Islet precursor cell (in vitro differentiated cells): ENCODE measurements around the gene RFPL1.
"Not testable (repeated sequence)": the region's sequence is repeated elsewhere in the genome, so short reads cannot be mapped to it uniquely, and the experiment has no call there.

Experiments used
- DNase-seq: peaks from one replicate; pipeline ENCODE4 v3.0.0-alpha.2; 2018

RFPL1 gene

GRCh38 chr22:29479417-29480261, 41.3 kb downstream of the RFPL1 start, which contains the start of gene NEFH:
Gene NEFH (plus strand): TSS chr22:29480218. CDS start chr22:29480263, 45 bp downstream.
- DNase-seq, result no peak

GRCh38 chr22:29480262-29480511, 41.8 kb downstream of the RFPL1 start:
- DNase-seq, result no peak

GRCh38 chr22:29480512-29481264, 42.3 kb downstream of the RFPL1 start:
- peak; percentile 73 for DNase-seq

DNA sequence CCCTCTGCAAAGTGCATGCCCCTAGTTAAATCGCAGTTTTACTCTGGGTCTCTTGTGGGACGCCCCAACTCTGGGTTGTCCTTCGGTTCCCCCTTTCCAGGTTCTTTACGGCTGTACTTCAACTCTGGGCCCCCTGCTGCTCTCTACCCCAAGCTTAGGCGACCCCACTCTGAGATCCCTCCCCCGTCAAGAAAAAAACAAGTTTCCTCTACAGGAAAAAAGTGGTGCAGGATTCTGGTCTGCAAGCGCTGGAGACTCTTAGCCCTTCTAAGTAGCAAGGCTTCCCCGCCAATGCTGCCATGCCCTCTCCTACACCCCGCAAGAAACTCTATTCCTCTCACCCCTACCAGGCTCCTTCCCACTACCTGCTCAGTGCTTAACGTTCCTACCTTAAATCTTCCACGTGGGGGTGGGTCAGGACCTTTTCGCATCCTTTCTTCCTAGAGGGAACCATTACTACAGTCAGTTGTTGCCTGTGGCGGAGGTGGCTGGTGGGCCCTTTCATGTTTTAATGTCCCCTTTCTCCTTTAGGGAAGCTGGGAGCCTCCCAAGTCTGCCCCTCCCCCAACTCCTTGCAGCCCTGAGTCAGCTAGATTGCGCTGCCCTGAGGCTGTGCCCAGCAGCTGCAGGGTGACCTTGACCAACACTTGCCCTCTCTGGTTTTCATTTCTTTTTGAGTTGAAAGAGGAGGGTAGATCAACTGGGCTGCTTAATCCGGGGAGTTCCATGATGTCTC, 43.0 kb downstream of the RFPL1 start:
- no peak for DNase-seq

- no peak for DNase-seq
Measured at GRCh38 chr22:29482253-29482652, 43.9 kb downstream of the RFPL1 start.

GRCh38 chr22:29482726-29483125, 44.3 kb downstream of the RFPL1 start:
- DNase-seq, result no peak

DNA sequence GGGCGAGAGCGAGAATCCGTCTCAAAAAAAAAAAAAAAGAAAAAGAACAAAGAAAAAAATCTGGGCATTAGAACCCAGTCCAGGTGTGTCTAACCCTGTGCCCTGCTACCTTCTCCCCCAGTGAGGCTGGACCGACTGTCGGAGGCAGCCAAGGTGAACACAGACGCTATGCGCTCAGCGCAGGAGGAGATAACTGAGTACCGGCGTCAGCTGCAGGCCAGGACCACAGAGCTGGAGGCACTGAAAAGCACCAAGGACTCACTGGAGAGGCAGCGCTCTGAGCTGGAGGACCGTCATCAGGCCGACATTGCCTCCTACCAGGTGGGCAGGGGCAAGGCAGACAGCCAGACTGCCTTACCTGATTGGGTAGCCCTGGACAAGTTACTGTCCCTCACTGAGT, 44.9 kb downstream of the RFPL1 start:
- DNase-seq, result no peak

DNA sequence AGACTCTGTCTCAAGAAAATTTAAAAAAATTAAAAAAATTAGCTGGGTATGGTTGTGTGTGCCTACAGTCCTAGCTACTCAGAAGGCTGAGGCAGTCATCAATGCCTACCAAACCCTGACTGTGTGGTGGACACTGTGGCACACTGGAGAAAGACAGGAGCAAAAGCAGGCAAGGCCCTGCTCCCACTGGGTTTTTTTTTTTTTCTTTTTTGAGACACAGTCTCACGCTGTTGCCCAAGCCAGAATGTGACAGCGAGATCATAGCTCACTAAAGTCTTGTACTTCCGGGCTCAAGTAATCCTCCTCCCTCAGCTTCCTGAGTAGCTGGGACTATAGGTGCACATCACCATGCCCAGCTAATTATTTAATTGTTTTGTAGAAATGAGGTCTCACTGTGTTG, 46.3 kb downstream of the RFPL1 start:
- no peak for DNase-seq

GRCh38 chr22:29485448-29485847, 47.1 kb downstream of the RFPL1 start:
- no peak for DNase-seq

GRCh38 chr22:29487426-29487986, 49.1 kb downstream of the RFPL1 start:
- no peak for DNase-seq

DNA sequence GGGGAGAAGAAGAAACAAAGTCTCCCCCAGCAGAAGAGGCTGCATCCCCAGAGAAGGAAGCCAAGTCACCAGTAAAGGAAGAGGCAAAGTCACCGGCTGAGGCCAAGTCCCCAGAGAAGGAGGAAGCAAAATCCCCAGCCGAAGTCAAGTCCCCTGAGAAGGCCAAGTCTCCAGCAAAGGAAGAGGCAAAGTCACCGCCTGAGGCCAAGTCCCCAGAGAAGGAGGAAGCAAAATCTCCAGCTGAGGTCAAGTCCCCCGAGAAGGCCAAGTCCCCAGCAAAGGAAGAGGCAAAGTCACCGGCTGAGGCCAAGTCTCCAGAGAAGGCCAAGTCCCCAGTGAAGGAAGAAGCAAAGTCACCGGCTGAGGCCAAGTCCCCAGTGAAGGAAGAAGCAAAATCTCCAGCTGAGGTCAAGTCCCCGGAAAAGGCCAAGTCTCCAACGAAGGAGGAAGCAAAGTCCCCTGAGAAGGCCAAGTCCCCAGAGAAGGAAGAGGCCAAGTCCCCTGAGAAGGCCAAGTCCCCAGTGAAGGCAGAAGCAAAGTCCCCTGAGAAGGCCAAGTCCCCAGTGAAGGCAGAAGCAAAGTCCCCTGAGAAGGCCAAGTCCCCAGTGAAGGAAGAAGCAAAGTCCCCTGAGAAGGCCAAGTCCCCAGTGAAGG, 50.9 kb downstream of the RFPL1 start:
- DNase-seq, result not testable (repeated sequence)

- no peak for DNase-seq
Measured at GRCh38 chr22:29491012-29491411, 52.6 kb downstream of the RFPL1 start.
